HFFc6 (cell line): Measurements from ENCODE around the gene AGR2. TPM values are rescaled to one million over a fixed set of nuclear protein-coding genes. Genes with fewer than 3 reads are reported as not detected.

Experiments used
- DNase-seq: peaks from one replicate; pipeline ENCODE4 v3.0.0-alpha.2; 2018
- H3K27ac Mint-ChIP-seq: 2 replicates; pipeline ENCODE4 v1.8.0; 2020; ENCODE audit warnings: mild to moderate bottlenecking, mixed read lengths
- H3K27me3 Mint-ChIP-seq: 2 replicates; pipeline ENCODE4 v1.8.0; 2021; ENCODE audit warnings: mild to moderate bottlenecking, moderate library complexity, mixed read lengths; ENCODE audit not compliant: insufficient read depth
- H3K36me3 Mint-ChIP-seq: 2 replicates; pipeline ENCODE4 v1.8.0; 2021; ENCODE audit warnings: low read depth, mixed read lengths
- H3K4me1 Mint-ChIP-seq: 2 replicates; pipeline ENCODE4 v1.8.0; 2020; ENCODE audit warnings: low read depth, mixed read lengths
- H3K4me3 Mint-ChIP-seq: 2 replicates; pipeline ENCODE4 v1.8.0; 2020; ENCODE audit warnings: mild to moderate bottlenecking, moderate library complexity, mixed read lengths
- H3K9me3 Mint-ChIP-seq: 2 replicates; pipeline ENCODE4 v1.8.0; 2020; ENCODE audit warnings: mild to moderate bottlenecking, mixed read lengths
- total RNA-seq, 6 experiments: library from RNA; stranded (reverse); fragmentation: NEBNext Ultra II Directional; extraction: Animal tissue kit (Norgen Biotek cat#: 25700); gene quantifications; 2 replicates in 1 of 6; 3 replicates in 5 of 6; pipeline ENCODE4 v1.2.3, GENCODE V29; 2021
- TF ChIP-seq, protein P1 (sequence below): fragments of 200-600 bp; sonication (generic); IDR thresholded peaks from 2 replicates; pipeline ENCODE4 v1.5.0; 2021; ENCODE audit warnings: antibody characterized with exemption, mild to moderate bottlenecking

Gene AGR2
- total RNA-seq, 6 experiments from 2014 or later, result not detected

- Mint-ChIP-seq H3K27me3 (no peaks in the 10 kb centered on the region; the same call in none of the 2 replicates), H3K4me3 (no peak overlapping the region), H3K9me3 (no peaks in the 10 kb centered on the region), H3K4me1 (peaks cover 43% of the 10 kb centered on the region), H3K27ac (no peak overlapping the region), H3K36me3 (peaks cover 9% of the 10 kb centered on the region; the same call in 1 of the 2 replicates)
- no peak for DNase-seq
- TF ChIP-seq, protein P1, sequence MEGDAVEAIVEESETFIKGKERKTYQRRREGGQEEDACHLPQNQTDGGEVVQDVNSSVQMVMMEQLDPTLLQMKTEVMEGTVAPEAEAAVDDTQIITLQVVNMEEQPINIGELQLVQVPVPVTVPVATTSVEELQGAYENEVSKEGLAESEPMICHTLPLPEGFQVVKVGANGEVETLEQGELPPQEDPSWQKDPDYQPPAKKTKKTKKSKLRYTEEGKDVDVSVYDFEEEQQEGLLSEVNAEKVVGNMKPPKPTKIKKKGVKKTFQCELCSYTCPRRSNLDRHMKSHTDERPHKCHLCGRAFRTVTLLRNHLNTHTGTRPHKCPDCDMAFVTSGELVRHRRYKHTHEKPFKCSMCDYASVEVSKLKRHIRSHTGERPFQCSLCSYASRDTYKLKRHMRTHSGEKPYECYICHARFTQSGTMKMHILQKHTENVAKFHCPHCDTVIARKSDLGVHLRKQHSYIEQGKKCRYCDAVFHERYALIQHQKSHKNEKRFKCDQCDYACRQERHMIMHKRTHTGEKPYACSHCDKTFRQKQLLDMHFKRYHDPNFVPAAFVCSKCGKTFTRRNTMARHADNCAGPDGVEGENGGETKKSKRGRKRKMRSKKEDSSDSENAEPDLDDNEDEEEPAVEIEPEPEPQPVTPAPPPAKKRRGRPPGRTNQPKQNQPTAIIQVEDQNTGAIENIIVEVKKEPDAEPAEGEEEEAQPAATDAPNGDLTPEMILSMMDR, result no peak
Measured at GRCh38 chr7:16758631-16759611, 45.9 kb downstream of the AGR2 start.

DNA sequence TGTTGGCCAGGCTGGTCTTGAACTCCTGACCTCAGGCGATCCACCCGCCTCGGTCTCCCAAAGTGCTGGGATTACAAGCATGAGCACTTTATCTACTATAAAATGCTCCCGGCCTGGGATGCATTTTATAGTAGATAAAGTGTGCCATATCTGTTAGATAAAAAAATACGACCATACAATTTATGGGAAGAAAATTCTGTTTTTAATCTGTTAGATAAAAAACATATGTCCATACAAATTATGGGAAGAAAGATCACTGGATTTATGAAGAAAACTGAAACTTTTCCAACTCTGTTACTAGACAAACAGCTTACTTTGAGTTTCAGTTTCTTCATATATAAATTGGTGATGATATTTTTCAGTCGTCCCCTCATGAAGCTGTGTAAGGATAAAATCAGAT lies 46.8 kb downstream of the AGR2 start:
- Mint-ChIP-seq H3K27ac (no peak overlapping the region), H3K36me3 (peaks cover 3% of the 10 kb centered on the region; the same call in 1 of the 2 replicates), H3K4me1 (peaks cover 48% of the 10 kb centered on the region), H3K27me3 (no peaks in the 10 kb centered on the region; the same call in none of the 2 replicates), H3K4me3 (no peak overlapping the region), H3K9me3 (no peaks in the 10 kb centered on the region)
- TF ChIP-seq, protein P1, result no peak
- DNase-seq, result no peak

DNA sequence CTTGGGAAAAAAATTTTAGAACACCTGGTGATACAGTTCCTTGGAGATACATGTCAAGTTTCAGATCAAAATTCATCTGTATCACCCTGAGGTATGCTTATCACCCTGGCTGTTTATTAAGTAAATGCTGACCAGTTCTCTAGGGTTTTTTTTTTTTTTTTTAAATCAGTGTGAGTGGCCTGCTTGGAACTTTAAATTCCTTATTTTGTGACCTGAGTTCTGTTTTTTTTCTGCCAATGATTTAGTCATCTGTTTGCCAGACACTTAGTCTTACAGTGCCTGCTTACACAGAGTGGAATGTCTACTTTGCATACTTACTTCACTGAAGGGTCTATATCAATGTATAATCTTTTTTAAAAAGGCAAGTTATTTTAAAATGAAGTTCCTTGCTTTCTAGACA lies 49.4 kb downstream of the AGR2 start:
- no peaks in the 10 kb centered on the region for H3K36me3 Mint-ChIP-seq
- peak; percentile 52 for DNase-seq
- peaks cover 49% of the 10 kb centered on the region for H3K4me1 Mint-ChIP-seq
- no peak overlapping the region for H3K27ac Mint-ChIP-seq
- H3K27me3 Mint-ChIP-seq, result no peaks in the 10 kb centered on the region; the same call in none of the 2 replicates
- peak overlapping the region; percentile 87; the same call in 1 of the 2 replicates for H3K4me3 Mint-ChIP-seq
- no peaks in the 10 kb centered on the region for H3K9me3 Mint-ChIP-seq
- TF ChIP-seq, protein P1, result no peak

- H3K27me3 Mint-ChIP-seq, result no peaks in the 10 kb centered on the region; the same call in 1 of the 2 replicates
- no peaks in the 10 kb centered on the region for H3K36me3 Mint-ChIP-seq
- H3K4me3 Mint-ChIP-seq, result peak overlapping the region; percentile 87
- H3K4me1 Mint-ChIP-seq, result peaks cover 48% of the 10 kb centered on the region
- H3K9me3 Mint-ChIP-seq, result no peaks in the 10 kb centered on the region
- TF ChIP-seq, protein P1, result no peak
- DNase-seq, result no peak
- peak overlapping the region; percentile 5; the same call in 1 of the 2 replicates for H3K27ac Mint-ChIP-seq
Measured at GRCh38 chr7:16754856-16755317, 49.9 kb downstream of the AGR2 start.

GRCh38 chr7:16753932-16754855 lies 50.6 kb downstream of the AGR2 start:
- H3K36me3 Mint-ChIP-seq, result no peaks in the 10 kb centered on the region
- H3K27me3 Mint-ChIP-seq, result no peaks in the 10 kb centered on the region; the same call in 1 of the 2 replicates
- peak overlapping the region; percentile 87 for H3K4me3 Mint-ChIP-seq
- TF ChIP-seq, protein P1, result no peak
- peaks cover 41% of the 10 kb centered on the region for H3K4me1 Mint-ChIP-seq
- no peak for DNase-seq
- H3K9me3 Mint-ChIP-seq, result no peaks in the 10 kb centered on the region
- H3K27ac Mint-ChIP-seq, result peak overlapping the region; percentile 5; the same call in 1 of the 2 replicates
